ENCODE data around the gene UROC1.

UROC1 gene

DNA sequence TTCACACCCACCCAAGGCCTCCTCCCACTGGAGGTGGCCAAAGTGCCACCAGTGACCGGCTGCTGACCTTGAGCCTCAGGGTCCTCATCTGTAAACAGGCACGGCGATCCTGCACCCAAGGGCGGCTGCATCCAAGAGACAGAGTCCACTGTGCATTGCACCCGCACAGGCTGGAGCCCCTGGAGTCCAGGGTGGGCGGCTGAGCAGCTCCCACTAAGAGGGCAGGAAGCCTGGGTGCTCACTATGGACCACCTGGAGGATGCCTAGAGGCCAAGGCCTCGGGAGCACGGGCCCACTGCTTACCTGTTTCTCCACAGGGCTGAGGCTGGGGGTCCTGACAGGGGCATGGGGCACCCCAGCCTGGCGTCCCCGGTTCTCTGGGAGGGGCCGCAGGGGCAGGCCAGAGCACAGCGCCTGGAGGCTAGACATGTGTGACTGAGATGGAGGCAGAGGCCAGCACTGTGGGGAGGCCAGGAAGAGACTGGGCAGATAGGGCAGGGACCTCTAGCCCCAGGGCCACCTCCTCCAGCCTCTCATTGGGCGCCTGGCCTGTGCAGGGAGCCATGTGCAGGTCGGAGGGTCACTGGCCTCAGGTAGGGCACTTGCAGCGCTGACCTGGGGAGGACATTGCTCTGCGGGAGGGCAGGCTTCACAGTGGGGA, at the start of gene UROC1:
TSS of gene UROC1 (minus strand) at position 483 of the 661 bp plus-strand sequence. CDS start at position 429, 54 bp downstream.
- DNase-seq: no peak

DNA sequence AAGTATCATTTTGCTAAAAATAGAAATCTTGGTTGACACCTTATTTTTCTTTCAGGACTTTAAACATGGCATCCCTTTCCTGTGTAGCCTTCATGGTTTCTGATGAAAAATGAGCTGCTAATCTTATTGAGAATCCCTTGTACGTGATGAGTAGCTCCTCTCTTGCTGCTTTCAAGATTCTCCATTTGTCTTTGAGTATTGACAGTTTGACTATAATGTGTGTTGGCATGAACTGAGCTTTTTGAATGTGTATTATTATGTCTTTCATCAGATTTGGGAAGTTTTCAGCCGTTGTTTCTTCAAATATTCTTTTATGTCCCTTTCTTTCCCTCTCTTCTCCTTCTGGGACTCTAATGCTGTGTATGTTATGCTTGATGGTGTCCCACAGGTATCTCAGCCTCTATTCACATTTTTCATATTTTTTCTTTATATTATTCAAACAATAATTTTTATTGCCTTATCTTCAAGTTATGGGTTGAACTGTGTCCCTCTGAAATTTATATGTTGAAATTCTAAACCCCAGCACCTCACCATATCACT, 45.2 kb upstream of the UROC1 start:
- no peak for DNase-seq

DNA sequence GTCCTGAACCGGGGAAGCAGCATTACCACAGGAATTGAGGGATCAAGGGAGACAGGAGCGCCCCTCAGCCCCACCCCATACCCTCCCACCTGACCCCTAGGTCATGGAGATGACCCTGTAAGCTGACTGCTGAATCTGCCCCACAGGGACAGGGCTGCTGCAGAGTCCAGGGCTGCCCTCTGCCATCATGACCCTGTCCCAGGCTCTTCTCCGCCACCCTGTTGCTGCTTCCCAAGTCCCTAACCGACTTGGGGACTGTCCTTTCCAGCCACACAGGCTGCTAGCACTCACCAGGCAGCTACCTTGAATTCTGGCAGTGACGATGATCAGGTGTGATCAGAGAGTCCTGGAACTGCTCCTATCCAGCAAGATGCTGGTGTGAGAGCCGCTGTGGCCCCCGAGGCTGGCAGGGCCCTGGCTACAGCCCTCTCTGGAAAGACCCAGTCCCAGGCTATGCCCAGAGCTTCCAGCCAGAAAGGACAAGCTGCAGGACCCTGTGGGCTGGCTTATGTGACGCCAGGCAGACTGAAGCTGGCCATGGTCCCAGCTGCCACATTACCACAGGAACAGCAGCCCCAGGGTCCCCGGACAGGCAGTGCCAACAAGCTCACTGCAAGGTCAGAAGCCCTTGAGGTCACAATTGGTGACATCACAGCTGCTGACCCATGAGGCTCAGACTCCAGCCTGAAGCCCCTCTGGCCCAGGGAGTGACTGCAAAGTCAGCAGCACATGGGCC, 40.9 kb upstream of the UROC1 start, which contains the start of gene C3orf22:
TSS of gene C3orf22 (minus strand) at position 597 of the 736 bp plus-strand sequence. CDS start 5,542 bp downstream, outside the sequence.
- no peak for DNase-seq

DNA sequence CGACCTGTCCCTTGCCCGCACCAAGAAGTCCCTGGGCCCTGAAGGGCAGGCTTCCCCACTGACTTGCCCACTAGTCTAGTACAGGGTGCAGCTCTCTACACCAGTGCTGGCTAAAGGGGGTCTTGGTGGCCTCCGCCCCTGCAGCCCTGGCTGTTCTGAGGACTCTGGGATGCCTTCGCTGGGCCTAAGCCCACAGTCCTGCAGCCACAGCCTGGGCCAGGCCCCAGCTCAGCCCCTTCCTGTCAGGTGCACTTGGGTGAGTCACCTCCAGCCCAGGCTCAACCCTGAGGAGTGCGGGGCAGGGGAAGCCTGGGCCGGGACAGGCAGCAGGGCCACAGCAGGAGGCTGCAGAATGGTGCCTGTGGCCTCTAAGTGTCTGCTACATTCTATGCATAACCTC, 40.2 kb upstream of the UROC1 start:
- no peak for DNase-seq

DNA sequence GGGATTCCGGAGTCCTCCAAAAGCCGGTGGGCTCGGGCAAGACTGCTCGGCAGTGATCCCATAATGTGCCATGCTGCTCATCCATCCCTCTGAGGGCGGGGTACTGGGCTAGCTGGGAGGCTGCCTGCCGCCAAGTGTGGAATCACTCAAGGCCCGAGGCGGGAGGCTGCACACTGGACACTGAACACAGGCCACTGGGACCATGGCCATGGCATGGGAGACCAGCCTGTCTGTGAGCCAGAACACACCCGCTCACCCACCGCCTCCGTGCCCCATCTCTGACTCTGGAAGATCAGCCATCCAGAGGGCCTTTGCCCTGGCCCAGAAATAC, 39.8 kb upstream of the UROC1 start:
- DNase-seq: no peak

DNA sequence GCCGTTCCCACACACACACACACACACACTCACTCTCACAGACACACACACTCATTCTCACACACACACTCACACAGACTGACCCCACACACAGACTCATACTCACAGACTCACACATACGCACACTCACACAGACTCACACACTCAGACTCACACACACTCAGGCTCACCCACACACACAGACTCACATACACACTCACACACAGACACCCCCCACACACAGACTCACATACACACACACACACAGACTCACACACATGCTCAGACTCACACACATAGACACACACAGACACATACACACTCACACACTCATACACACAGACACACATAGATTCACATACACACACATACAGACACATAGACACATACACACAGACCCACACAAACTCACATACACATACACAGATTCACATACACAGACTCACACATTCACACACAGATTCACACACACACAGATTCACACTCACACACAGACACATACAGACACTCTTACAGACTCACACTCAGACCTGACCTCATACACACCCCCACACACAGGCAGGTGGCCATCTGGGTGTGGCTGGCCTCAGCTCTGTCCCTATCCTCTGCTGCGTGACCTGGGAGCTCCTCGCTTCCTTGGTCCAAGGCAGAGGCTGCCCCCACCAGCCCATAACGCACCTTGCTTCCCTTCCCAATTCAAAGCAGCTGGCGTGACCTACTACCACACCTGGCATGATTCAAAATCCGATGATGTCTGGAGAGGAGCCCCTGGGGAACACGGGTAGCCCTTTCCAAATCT, 39.3 kb upstream of the UROC1 start:
- DNase-seq: no peak

DNA sequence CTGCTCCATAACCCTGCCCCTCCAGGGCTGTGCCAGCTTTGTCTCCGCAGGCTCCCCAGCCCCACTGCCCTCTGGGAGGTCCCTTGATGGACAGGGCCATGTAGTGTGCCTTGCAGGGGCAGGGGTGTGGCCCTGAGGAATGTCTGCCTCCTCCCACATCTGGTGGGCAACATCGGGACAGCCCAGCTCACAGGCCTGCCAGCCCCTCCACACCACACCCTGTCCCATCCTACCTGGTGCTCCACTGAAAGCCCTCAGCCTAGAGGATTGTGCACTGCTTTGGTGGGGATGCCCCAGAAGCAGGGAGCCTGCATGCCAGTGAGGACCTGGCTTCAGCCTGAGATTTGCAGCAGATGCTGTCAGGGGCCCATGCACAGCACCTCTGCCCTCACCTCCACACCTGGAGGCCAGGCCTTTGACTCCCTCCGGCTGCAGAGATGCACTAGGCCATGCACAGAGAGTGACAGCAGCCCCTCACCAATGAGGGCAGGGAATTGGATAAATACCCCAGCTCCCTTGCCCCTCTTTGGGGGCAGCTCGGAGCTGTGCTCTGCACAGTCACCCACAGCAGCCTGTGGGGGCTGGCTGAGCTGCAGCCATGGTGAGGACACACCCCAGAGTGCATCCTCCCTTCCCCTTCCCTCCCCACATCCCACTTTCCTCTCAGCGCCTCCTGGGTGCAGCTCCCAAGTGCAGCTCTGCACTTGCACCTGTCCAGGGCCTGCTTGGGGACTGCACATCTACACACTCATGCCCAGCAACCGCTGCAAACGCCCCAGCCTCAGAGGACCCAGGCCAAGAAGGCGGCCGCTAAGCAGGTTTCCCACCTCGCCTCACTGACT, 38.4 kb upstream of the UROC1 start:
- no peak for DNase-seq

DNA sequence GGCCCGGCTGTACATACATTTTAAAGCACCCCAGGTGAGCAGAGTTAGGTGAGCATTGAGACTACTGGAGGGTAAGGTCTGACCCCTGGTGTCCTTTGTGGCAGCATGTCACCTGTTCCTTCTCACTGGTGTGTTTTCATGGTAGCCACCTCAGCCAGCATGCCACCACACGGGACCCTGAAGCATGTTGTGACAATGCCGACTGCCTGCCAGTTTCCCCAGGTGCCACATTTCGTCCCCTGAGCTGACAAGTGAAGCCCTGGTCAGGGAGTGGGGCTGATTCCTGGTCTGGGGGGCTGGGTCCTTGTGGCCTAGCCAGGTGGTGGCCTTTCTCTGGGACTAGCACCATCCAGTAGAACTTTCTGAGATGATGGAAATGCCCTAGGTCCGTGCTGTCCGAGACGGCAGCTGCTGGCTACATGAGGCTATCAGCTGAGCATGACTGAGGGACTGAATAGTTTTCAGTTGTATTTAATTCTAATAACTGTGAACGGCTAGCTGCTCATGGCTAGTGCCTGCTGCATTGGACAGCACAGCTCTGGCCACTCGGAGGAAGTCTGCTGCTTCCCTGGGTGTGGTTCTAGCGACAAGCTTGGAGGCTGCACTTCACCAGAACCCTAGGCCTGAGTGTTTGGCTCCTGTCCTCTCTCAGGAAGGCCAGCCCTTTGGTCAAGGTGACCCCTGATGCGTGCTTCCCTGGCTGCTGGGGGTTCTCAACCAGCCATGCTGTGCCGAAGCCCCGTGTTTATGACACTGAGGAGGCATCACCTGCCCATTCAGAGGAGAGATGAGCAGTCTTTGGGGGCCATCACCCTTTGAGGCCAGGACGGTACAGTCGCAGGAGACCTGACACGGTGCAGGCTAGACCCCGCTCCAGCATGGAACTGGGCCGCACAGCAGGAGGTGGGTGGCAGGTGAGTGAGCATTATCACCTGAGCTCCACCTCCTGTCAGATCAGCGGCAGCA, 37.3 kb upstream of the UROC1 start:
- no peak for DNase-seq

DNA sequence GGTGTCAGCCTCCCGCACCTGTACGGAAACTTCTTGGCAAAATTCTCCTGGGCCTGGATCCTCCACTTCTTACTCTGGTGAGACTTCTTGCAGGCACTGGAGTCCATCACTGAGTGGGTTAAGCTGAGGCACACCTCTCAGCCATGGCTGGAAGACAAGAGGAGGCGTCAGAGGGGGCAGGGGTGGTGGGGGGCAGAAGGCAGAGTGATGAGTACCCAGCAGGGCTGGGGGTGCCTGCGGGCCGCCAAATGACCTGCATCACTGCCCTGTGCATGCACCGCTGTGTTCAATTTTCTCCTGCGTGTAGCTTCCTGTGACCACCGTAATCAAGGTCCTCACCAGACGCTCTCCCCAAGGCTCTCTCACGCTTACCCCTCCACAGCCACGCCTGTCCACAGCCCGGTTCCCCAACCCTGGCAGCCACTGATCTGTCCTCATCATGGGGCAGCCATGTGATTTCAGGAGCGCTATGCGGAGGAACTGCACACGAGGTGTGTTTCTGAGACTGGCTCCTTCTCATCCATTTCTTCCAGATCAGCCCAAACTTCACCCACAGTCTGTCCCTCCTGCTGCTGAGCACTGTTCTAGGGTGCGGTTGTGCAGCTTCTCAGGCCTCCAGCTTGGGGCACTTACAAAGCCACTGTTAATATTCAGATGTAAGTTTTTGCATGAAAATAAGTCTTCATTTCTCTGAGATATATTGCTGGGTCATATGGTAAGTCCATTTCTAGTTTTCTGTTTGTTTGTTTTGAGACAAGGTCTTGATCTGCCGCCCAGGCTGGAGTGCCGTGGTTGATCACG, 35.9 kb upstream of the UROC1 start:
- no peak for DNase-seq

DNA sequence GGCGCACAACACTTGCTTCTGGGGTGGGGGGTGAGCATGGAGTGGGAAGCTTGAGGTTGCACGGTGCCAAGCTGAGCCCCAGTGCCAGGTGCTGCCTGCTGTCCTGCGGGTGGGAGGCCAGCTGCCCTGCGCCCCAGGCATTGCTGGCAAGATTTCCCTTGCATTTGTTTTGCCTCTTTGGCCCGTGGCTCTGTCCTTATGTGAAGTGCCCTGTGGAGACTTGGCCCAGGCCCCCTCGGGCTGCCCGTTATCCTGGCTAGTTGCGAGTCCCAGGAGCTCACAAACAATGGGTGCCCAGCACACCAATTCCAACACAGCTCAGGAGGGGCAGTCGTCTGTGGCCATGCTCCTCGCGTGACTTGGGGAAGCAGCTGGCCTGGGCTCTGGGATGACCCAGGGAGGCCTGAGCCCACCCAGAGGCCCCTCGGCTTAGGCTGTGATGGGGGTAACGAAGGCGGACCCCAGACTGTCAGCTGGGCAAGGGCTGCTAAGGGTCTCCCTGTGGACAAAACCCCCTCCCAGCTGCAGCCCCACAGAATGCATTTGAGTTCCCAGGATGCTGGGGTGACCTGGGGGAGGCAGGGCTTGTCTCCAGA, 35.2 kb upstream of the UROC1 start:
- DNase-seq: no peak

DNA sequence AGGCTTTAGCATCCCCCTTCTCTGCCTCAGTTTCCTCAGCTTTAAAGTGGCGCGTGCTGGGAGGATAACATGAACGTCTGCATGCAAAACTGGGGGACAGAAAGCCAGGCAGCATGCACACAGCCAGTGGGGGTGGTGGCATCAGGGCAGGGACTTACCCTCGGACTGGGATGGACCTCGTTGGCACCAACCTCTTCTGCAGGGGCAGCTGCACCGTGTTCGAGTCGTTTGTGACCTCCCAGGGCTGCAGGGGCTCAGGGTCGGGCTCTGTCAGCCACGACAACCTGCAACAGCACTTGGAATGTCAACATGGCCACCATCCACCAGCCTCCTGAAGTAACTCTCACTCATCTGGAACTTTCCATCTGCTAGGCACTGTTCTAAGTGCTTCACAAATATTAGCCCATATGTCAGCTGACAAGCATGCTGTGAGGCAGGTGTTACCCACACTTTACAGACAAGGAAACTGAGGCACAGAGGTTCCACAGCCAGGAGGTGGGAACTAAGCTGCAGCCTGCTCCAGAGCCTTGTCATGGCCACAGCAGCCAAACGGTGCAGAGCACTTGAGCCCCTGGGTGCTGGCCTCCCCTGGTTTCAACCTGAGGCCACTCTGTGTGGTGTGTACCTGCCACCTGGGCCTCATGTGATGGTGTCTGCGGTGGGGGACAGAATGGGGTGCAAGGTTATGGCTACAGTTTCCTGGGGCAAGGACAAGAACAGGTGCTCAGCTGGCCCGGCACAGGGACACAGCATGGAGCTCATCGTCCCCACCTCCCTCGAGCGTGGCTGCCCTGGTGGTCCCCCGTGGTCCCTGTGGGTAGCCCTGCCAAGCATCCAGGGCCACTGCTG, 34.5 kb upstream of the UROC1 start:
- no peak for DNase-seq

DNA sequence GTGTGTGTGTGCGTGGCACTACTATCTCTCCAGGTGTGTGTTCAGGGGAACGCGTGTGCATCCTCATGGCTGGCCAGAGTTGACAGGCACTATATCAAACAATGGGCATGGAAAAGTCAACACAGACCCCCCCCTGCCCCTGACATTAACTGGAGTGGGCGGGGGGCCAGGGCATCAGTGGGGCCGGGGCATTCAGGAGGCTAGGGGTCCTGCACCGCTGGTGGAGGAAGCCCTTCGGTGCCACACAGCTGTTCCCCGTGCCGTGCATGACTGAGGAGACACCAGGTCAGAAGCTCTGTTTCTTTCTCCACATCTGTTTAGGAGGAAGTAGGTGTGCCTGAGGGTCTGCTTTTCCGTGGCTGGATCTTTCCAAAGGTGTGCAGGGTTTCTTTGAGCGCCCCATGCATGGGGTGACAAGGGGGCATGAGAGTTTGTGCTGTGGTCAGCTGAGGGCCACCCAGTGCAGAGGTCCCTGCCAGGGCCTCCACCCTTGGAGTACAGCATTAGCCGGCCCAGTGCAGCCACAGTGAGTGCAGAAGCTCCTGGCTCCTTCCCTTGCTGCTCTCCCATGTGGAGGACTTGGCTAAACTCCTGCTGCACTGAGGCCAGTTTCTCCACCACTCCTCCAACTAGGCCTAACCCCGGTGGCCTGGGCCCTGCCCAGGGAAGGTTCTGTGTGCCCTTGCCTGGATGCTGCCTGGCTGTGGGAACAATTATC, 33.7 kb upstream of the UROC1 start:
- no peak for DNase-seq

DNA sequence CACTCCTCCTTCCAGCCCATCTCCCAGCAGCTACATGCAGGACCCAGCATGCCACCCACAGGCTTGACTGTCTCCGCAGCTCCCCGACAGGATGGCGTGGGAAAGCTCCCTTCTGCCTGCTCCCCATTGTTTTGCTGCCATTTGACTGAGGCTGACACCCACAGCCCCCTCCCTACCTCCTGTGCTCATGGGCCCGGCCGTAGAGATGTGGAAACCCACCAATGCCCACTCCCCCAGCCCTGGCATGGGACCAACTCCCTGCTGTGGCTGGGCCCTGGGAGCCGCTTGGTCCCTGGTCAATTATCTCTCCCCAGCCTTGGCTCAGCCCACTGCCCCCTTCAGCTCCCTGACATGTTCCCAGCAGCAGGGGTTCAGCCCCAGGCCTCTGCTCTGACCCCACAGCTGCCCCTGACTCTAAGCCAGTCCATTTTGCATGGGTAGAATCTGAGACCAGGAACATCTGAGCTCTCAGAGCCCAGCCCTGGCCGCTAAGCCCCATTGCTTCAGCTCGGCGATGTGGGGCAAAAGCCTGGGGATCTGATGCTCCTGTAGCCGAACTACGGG, 33.0 kb upstream of the UROC1 start:
- DNase-seq: no peak

DNA sequence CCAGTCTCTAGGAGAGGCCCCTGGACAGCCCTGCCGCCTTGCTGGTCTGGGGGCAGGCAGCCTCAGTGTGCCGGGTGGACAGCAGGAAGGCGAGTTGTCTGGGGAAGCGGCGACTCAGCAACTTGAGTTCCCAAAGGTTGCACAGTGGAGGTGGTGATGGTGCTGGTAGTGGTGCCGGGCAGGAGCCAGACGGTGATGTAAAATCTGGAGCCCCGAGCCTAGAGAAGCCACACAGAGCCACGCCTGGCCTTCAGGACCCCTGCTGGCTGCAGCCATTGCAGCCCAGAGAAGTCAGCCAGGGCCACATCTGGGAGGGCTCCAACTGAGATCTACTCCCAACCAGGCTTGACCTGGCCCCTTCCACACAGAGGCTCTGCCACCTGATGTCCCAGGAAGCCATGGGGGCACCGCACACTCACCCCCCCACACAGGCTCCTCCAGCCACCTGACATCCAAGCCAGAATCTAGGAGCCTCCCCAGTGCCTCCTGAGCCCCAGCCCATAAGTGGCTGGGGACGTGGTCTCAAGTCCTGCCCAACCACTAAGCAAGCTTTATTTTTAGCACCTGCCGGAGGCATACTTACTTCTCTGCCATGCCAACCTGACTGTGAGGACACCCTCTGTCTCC, 32.4 kb upstream of the UROC1 start:
- no peak for DNase-seq

DNA sequence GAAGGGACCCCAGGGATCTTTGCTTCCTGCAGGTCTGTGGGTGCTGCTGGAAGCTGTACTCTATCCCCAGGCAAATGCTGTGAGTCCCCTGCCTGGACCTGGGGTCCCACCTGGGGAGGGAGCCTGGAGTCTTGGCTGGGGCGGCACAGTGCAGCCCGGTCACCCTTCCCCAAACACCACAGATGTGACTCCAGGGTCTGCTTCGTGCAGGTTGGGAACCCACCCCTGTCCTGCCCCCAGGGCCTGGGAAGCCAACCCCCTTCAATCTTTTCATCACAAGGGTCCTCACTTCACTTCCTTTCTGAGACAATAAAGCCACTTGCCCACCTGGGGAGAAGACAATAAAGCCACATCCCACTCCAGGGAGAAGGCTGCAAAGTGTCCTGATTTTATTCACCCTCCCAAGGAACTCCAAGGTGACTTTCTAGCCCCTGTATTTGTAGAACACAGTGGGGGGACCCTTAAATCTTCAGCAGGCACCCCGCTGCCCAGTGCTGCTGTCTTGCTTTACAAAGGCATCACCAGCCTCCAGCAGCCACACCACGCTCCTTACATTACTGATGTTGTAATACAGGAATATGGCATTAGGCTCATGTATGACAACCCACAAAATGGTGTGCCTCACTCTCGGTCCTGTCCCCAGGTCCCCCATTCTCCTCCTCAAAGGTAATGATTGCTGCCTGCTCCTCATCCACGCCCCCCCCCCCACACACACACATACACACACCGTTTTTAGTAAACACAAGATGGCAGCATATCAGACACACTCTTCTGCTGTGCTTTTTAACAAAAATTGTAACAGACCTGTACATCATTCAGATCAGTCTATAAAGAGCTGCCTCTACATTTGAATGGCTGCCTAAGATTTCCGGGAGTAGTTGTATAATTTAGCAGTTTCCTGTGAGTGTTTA, 31.2 kb upstream of the UROC1 start:
- no peak for DNase-seq

DNA sequence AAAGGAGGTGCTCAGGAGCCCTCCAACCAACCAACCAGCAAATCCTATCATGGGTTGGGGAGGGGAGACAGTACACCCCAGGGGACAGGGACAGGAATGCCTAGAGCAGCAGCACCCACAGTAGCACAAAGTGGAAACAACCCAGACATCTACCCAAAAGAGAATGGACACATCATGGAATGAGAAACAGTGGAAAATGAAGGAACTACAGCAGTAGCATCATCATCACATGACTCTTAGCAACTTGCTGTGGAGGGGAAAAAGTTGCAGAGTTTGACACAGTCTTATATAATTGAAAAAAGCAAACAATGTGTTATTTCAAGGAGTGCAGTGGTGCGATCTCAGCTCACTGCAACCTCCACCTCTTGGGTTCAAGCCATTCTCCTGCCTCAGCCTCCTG, 30.1 kb upstream of the UROC1 start:
- DNase-seq: no peak

Data from SHP77 treated with DMSO at 0.1 percent for 48 hours (cell line).